Thyroid gland (tissue), 4 donors: Measurements from ENCODE around the gene NFYC.

ENCODE experiments used
- CTCF ChIP-seq, 6 experiments: fragments of 200-600 bp in 3 of 6; fragments of 450-650 bp in 3 of 6; sonication (generic) in 3 of 6; IDR thresholded peaks; one replicate each; pipeline ENCODE4 v1.5.1; 2016 to 2019; ENCODE audit warnings: antibody characterized with exemption in 6 of 6, mild to moderate bottlenecking in 2 of 6, inconsistent platforms in 1 of 6, moderate library complexity in 1 of 6
- POLR2A ChIP-seq, 2 donors: fragments of 450-650 bp; IDR thresholded peaks; one replicate each; pipeline ENCODE4 v1.6.1; 2017; ENCODE audit warnings: antibody characterized with exemption in 2 of 2, mild to moderate bottlenecking in 2 of 2, moderate library complexity in 1 of 2

GRCh38 chr1:40743452-40743851 is 51.9 kb downstream of the NFYC start:
- TF ChIP-seq POLR2A (IDR thresholded peaks at IDR 0.05) (no peak), CTCF (IDR thresholded peaks at IDR 0.05) (no peak)
